HepG2 (cell line): ENCODE measurements around the gene UPK1A. TPM values are rescaled to one million over a fixed set of nuclear protein-coding genes. Genes with fewer than 3 reads are reported as not detected.

Source experiments
- AGO1 ChIP-seq: fragments of 200-400 bp; formaldehyde crosslinking; IDR thresholded peaks from 2 replicates; pipeline ENCODE4 v1.6.1; 2017; ENCODE audit warnings: mild to moderate bottlenecking, low read depth, low read length, moderate library complexity; ENCODE audit not compliant: poor library complexity, severe bottlenecking
- BRD4 ChIP-seq: sonication (generic); formaldehyde crosslinking; IDR thresholded peaks from 2 replicates; pipeline ENCODE4 v1.4.0; 2020; ENCODE audit warnings: missing genetic modification reagents
- CCDC6 ChIP-seq: sonication (generic); formaldehyde crosslinking; IDR thresholded peaks from 2 replicates; pipeline ENCODE4 v1.8.1; 2022; ENCODE audit warnings: mild to moderate bottlenecking, missing genetic modification reagents, moderate library complexity
- EEA1 ChIP-seq: sonication (generic); formaldehyde crosslinking; IDR thresholded peaks from 2 replicates; pipeline ENCODE4 v1.5.1; 2020; ENCODE audit warnings: mild to moderate bottlenecking, missing genetic modification reagents, borderline replicate concordance
- ESRRA ChIP-seq: sonication (generic); formaldehyde crosslinking; IDR thresholded peaks from 2 replicates; pipeline ENCODE4 v1.5.1; 2020; ENCODE audit warnings: mild to moderate bottlenecking, low read depth, missing genetic modification reagents
- FOSL1 ChIP-seq: sonication (generic); formaldehyde crosslinking; IDR thresholded peaks from 2 replicates; pipeline ENCODE4 v1.9.0; 2021; ENCODE audit warnings: missing genetic modification reagents, borderline replicate concordance
- GABPB1 ChIP-seq: IDR thresholded peaks from 2 replicates; pipeline ENCODE4 v1.6.1; 2016; ENCODE audit warnings: mild to moderate bottlenecking, missing genetic modification reagents, moderate library complexity, missing compliant biosample characterization
- KMT2B ChIP-seq: IDR thresholded peaks from 2 replicates; pipeline ENCODE4 v1.6.1; 2016; ENCODE audit warnings: missing genetic modification reagents, missing compliant biosample characterization
- RFX5 ChIP-seq: IDR thresholded peaks from 2 replicates; pipeline ENCODE4 v1.6.1; 2011; ENCODE audit warnings: low read depth, low read length, improper control_type of control experiment
- RFXAP ChIP-seq: sonication (generic); formaldehyde crosslinking; IDR thresholded peaks from 2 replicates; pipeline ENCODE4 v1.4.0; 2020; ENCODE audit warnings: missing genetic modification reagents, borderline replicate concordance
- TCF12 ChIP-seq, 2 experiments: fragments of 450-650 bp in 1 of 2; sonication (generic) in 1 of 2; formaldehyde crosslinking in 1 of 2; IDR thresholded peaks; 2 replicates each; pipeline versions ENCODE4 v1.6.1 to v1.8.0; 2017 to 2022; ENCODE audit warnings: antibody characterized with exemption in 1 of 2, mild to moderate bottlenecking in 1 of 2, missing genetic modification reagents in 1 of 2, moderate library complexity in 1 of 2
- TFAP4 ChIP-seq: sonication (generic); IDR thresholded peaks from 2 replicates; pipeline ENCODE4 v1.6.1; 2016; ENCODE audit warnings: low read depth, borderline replicate concordance
- ZBTB21 ChIP-seq: sonication (generic); formaldehyde crosslinking; IDR thresholded peaks from 2 replicates; pipeline ENCODE4 v1.4.0; 2020; ENCODE audit warnings: missing genetic modification reagents
- ZNF326 ChIP-seq: sonication (generic); formaldehyde crosslinking; IDR thresholded peaks from 2 replicates; pipeline ENCODE4 v1.4.0; 2020; ENCODE audit warnings: missing genetic modification reagents, borderline replicate concordance
- ZNF503 ChIP-seq: sonication (generic); formaldehyde crosslinking; IDR thresholded peaks from 2 replicates; pipeline ENCODE4 v1.4.0; 2020; ENCODE audit warnings: missing genetic modification reagents
- ZNF558 ChIP-seq: sonication (generic); formaldehyde crosslinking; IDR thresholded peaks from 2 replicates; pipeline ENCODE4 v1.9.0; 2022; ENCODE audit warnings: mild to moderate bottlenecking, missing genetic modification reagents, borderline replicate concordance
- ZNF564 ChIP-seq: sonication (generic); formaldehyde crosslinking; IDR thresholded peaks from 2 replicates; pipeline ENCODE4 v1.8.1; 2023; ENCODE audit warnings: mild to moderate bottlenecking, missing genetic modification reagents
- ZNF670 ChIP-seq: sonication (generic); formaldehyde crosslinking; IDR thresholded peaks from 2 replicates; pipeline ENCODE4 v1.8.0; 2022; ENCODE audit warnings: mild to moderate bottlenecking, missing genetic modification reagents, borderline replicate concordance
- ZNF672 ChIP-seq: sonication (generic); formaldehyde crosslinking; IDR thresholded peaks from 2 replicates; pipeline ENCODE4 v1.8.1; 2022; ENCODE audit warnings: missing genetic modification reagents
- ZNF737 ChIP-seq: sonication (generic); formaldehyde crosslinking; IDR thresholded peaks from 2 replicates; pipeline ENCODE4 v1.5.0; 2020; ENCODE audit warnings: missing genetic modification reagents, mild to moderate bottlenecking, borderline replicate concordance
- ZNF749 ChIP-seq: sonication (generic); formaldehyde crosslinking; IDR thresholded peaks from 2 replicates; pipeline ENCODE4 v1.8.0; 2022; ENCODE audit warnings: mild to moderate bottlenecking, missing genetic modification reagents, moderate library complexity, borderline replicate concordance
- polyA plus RNA-seq, 8 experiments: library from polyadenylated mRNA; depleted of rRNA in 3 of 8; stranded (reverse) in 7 of 8; unstranded in 1 of 8; fragments of >200 nt; fragmentation: Illumina TruSeq in 4 of 8; extraction: Trizol in 4 of 8; gene quantifications; 2 replicates each; pipeline versions ENCODE4 v1.2.1 to v1.2.3, GENCODE V29; 2011 to 2016; ENCODE audit warnings: low read depth in 4 of 8, missing spikeins in 1 of 8, mixed read lengths in 1 of 8; ENCODE audit not compliant: insufficient read depth in 1 of 8
- total RNA-seq, 5 experiments: library from RNA; depleted of rRNA; stranded (reverse); fragments of >200 nt; fragmentation: Illumina TruSeq; extraction: Trizol; gene quantifications; 2 replicates each; pipeline ENCODE4 v1.2.3, GENCODE V29; 2016; ENCODE audit warnings: low read depth in 1 of 5
- TF ChIP-seq, protein P1 (sequence below): sonication (generic); formaldehyde crosslinking; IDR thresholded peaks from 2 replicates; pipeline ENCODE4 v1.4.0; 2020; ENCODE audit warnings: missing genetic modification reagents
- TF ChIP-seq, protein P2 (sequence below): sonication (generic); formaldehyde crosslinking; IDR thresholded peaks from 2 replicates; pipeline ENCODE4 v1.4.0; 2020; ENCODE audit warnings: missing genetic modification reagents

Gene UPK1A
- total and polyA plus RNA-seq, 2 of the 13 experiments (the other 11 are each of a cell fraction or from before 2014, with no cell fraction given), result 2.9 TPM; not detected in 1

GRCh38 chr19:35716801-35717664 is 50.7 kb downstream of the UPK1A start (continued):
- TF ChIP-seq EEA1 (CRISPR knock-in tag), result no peak
- peak; percentile 99 for TF ChIP-seq ZNF670
- TF ChIP-seq ZNF749 (CRISPR knock-in tag), result 0 out of 2 replicates have a peak, but pooled peaks have one; percentile 65
- peak; percentile 72; the same call in 1 of the 2 replicates for TF ChIP-seq ZNF564
- no peak for TF ChIP-seq ZNF737 (CRISPR knock-in tag)
- no peak; the same call in 1 of the 2 replicates for TF ChIP-seq TFAP4
- TF ChIP-seq ESRRA (CRISPR knock-in tag), result no peak
- TF ChIP-seq, protein P1, sequence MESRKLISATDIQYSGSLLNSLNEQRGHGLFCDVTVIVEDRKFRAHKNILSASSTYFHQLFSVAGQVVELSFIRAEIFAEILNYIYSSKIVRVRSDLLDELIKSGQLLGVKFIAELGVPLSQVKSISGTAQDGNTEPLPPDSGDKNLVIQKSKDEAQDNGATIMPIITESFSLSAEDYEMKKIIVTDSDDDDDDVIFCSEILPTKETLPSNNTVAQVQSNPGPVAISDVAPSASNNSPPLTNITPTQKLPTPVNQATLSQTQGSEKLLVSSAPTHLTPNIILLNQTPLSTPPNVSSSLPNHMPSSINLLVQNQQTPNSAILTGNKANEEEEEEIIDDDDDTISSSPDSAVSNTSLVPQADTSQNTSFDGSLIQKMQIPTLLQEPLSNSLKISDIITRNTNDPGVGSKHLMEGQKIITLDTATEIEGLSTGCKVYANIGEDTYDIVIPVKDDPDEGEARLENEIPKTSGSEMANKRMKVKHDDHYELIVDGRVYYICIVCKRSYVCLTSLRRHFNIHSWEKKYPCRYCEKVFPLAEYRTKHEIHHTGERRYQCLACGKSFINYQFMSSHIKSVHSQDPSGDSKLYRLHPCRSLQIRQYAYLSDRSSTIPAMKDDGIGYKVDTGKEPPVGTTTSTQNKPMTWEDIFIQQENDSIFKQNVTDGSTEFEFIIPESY, result no peak
- TF ChIP-seq ZNF672 (CRISPR knock-in tag), result no peak
- TF ChIP-seq ZBTB21 (CRISPR knock-in tag), result no peak
- TF ChIP-seq AGO1, result peak; percentile 19
- TF ChIP-seq GABPB1 (CRISPR knock-in tag), result peak; percentile 94
- TF ChIP-seq RFXAP (CRISPR knock-in tag), result no peak; the same call in 1 of the 2 replicates
- TF ChIP-seq, protein P2, sequence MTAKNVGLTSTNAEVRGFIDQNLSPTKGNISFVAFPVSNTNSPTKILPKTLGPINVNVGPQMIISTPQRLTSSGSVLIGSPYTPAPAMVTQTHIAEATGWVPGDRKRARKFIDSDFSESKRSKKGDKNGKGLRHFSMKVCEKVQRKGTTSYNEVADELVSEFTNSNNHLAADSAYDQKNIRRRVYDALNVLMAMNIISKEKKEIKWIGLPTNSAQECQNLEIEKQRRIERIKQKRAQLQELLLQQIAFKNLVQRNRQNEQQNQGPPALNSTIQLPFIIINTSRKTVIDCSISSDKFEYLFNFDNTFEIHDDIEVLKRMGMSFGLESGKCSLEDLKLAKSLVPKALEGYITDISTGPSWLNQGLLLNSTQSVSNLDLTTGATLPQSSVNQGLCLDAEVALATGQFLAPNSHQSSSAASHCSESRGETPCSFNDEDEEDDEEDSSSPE (CRISPR knock-in tag), result peak; percentile 60
- peak; percentile 76; the same call in 1 of the 2 replicates for TF ChIP-seq BRD4
- TF ChIP-seq FOSL1, result no peak
- TF ChIP-seq RFX5, result no peak; the same call in 1 of the 2 replicates
- TF ChIP-seq TCF12 (IDR thresholded peaks at IDR 0.05), result no peak
- TF ChIP-seq TCF12 (CRISPR knock-in tag; IDR thresholded peaks at IDR 0.05), result no peak; the same call in none of the 2 replicates
- no peak; the same call in 1 of the 2 replicates for TF ChIP-seq CCDC6
- peak; percentile 75; the same call in 1 of the 2 replicates for TF ChIP-seq ZNF558
- TF ChIP-seq KMT2B (CRISPR knock-in tag), result peak; percentile 5; the same call in 1 of the 2 replicates
- no peak for TF ChIP-seq ZNF326
- no peak for TF ChIP-seq ZNF503
